Central memory CD8-positive, alpha-beta T cell (primary cell): ENCODE results near the gene GNLY.

ENCODE experiments used
- ATAC-seq: fragments of 150-1000 bp; cut with Tn5 transposase; replicated peaks from 2 replicates; pipeline ENCODE4 v1.10.0; 2022; ENCODE audit warnings: mild to moderate bottlenecking, moderate FRiP score, moderate number of reproducible peaks; ENCODE audit not compliant: poor library complexity, severe bottlenecking; ENCODE audit errors: extremely low read depth
- DNase-seq, 2 donors: peaks; one replicate each; pipeline ENCODE4 v3.0.0; 2021; ENCODE audit warnings: low spot score in 2 of 2
- H3K27ac Mint-ChIP-seq: one replicate; pipeline ENCODE4 v1.8.0; 2022; ENCODE audit warnings: low read depth, mild to moderate bottlenecking, moderate library complexity, mixed read lengths
- H3K27me3 Mint-ChIP-seq: one replicate; pipeline ENCODE4 v1.8.0; 2022; ENCODE audit warnings: mixed read lengths
- H3K36me3 Mint-ChIP-seq: one replicate; pipeline ENCODE4 v1.8.0; 2022; ENCODE audit warnings: mild to moderate bottlenecking, moderate library complexity, mixed read lengths; ENCODE audit not compliant: insufficient read depth
- H3K4me1 Mint-ChIP-seq: one replicate; pipeline ENCODE4 v1.8.0; 2022; ENCODE audit warnings: mixed read lengths
- H3K4me3 Mint-ChIP-seq: one replicate; pipeline ENCODE4 v1.8.0; 2022; ENCODE audit warnings: mild to moderate bottlenecking, moderate library complexity, mixed read lengths
- H3K9me3 Mint-ChIP-seq: one replicate; pipeline ENCODE4 v1.8.0; 2022; ENCODE audit warnings: mixed read lengths

GNLY gene

GRCh38 chr2:85719609-85720240 is 25.6 kb downstream of the GNLY start:
- Mint-ChIP-seq H3K4me1 (no peaks in the 10 kb centered on the region), H3K27me3 (peaks cover 16% of the 10 kb centered on the region), H3K27ac (no peak overlapping the region), H3K36me3 (peaks cover 3% of the 10 kb centered on the region), H3K4me3 (no peak overlapping the region), H3K9me3 (no peaks in the 10 kb centered on the region)
- ATAC-seq, result no peak
- no peak for DNase-seq

GRCh38 chr2:85720533-85720932 is 26.4 kb downstream of the GNLY start:
- H3K4me3 Mint-ChIP-seq, result no peak overlapping the region
- no peak overlapping the region for H3K27ac Mint-ChIP-seq
- no peaks in the 10 kb centered on the region for H3K4me1 Mint-ChIP-seq
- H3K27me3 Mint-ChIP-seq, result peaks cover 13% of the 10 kb centered on the region
- no peaks in the 10 kb centered on the region for H3K9me3 Mint-ChIP-seq
- no peak for ATAC-seq
- H3K36me3 Mint-ChIP-seq, result peaks cover 3% of the 10 kb centered on the region
- DNase-seq, result no peak

GRCh38 chr2:85721641-85722040 is 27.5 kb downstream of the GNLY start:
- no peak for ATAC-seq
- no peaks in the 10 kb centered on the region for H3K9me3 Mint-ChIP-seq

GRCh38 chr2:85722519-85722918 is 28.4 kb downstream of the GNLY start:
- peaks cover 9% of the 10 kb centered on the region for H3K27me3 Mint-ChIP-seq
- no peak for ATAC-seq
- no peak for DNase-seq

More at GRCh38 chr2:85721641-85722040, 27.5 kb downstream of the GNLY start:
- H3K36me3 Mint-ChIP-seq, result no peaks in the 10 kb centered on the region
- H3K4me3 Mint-ChIP-seq, result no peak overlapping the region
- H3K27me3 Mint-ChIP-seq, result peaks cover 9% of the 10 kb centered on the region
- H3K27ac Mint-ChIP-seq, result no peak overlapping the region
- no peaks in the 10 kb centered on the region for H3K4me1 Mint-ChIP-seq
- DNase-seq, result no peak

GRCh38 chr2:85723707-85724360 is 29.7 kb downstream of the GNLY start:
- DNase-seq, result no peak
- peak overlapping the region; percentile 6 for H3K27ac Mint-ChIP-seq
- no peaks in the 10 kb centered on the region for H3K9me3 Mint-ChIP-seq
- no peaks in the 10 kb centered on the region for H3K36me3 Mint-ChIP-seq
- peaks cover 16% of the 10 kb centered on the region for H3K27me3 Mint-ChIP-seq
- no peaks in the 10 kb centered on the region for H3K4me1 Mint-ChIP-seq
- no peak overlapping the region for H3K4me3 Mint-ChIP-seq
- no peak for ATAC-seq

More at GRCh38 chr2:85722519-85722918, 28.4 kb downstream of the GNLY start:
- H3K27ac Mint-ChIP-seq, result no peak overlapping the region
- no peaks in the 10 kb centered on the region for H3K9me3 Mint-ChIP-seq
- no peak overlapping the region for H3K4me3 Mint-ChIP-seq
- no peaks in the 10 kb centered on the region for H3K36me3 Mint-ChIP-seq
- no peaks in the 10 kb centered on the region for H3K4me1 Mint-ChIP-seq

GRCh38 chr2:85724731-85725181 is 30.6 kb downstream of the GNLY start:
- Mint-ChIP-seq H3K9me3 (no peaks in the 10 kb centered on the region), H3K27me3 (peaks cover 21% of the 10 kb centered on the region), H3K4me1 (no peaks in the 10 kb centered on the region), H3K27ac (peak overlapping the region; percentile 6), H3K4me3 (no peak overlapping the region), H3K36me3 (peaks cover 2% of the 10 kb centered on the region)
- ATAC-seq (no peak), DNase-seq (no peak)

- Mint-ChIP-seq H3K27ac (no peak overlapping the region), H3K27me3 (peaks cover 24% of the 10 kb centered on the region), H3K9me3 (no peaks in the 10 kb centered on the region), H3K36me3 (peaks cover 2% of the 10 kb centered on the region), H3K4me3 (no peak overlapping the region), H3K4me1 (no peaks in the 10 kb centered on the region)
- DNase-seq (no peak), ATAC-seq (no peak)
Observed at GRCh38 chr2:85725451-85725850, 31.3 kb downstream of the GNLY start.

- Mint-ChIP-seq H3K4me3 (no peak overlapping the region), H3K27me3 (peaks cover 24% of the 10 kb centered on the region), H3K27ac (no peak overlapping the region), H3K36me3 (peaks cover 2% of the 10 kb centered on the region), H3K4me1 (no peaks in the 10 kb centered on the region), H3K9me3 (no peaks in the 10 kb centered on the region)
- ATAC-seq (no peak), DNase-seq (no peak)
Observed at GRCh38 chr2:85727798-85728197, 33.6 kb downstream of the GNLY start.

GRCh38 chr2:85728342-85728741 is 34.2 kb downstream of the GNLY start:
- Mint-ChIP-seq H3K27ac (no peak overlapping the region), H3K4me3 (no peak overlapping the region), H3K36me3 (peaks cover 2% of the 10 kb centered on the region), H3K27me3 (peaks cover 24% of the 10 kb centered on the region), H3K4me1 (no peaks in the 10 kb centered on the region), H3K9me3 (no peaks in the 10 kb centered on the region)
- ATAC-seq, result no peak
- no peak for DNase-seq

- no peaks in the 10 kb centered on the region for H3K4me1 Mint-ChIP-seq
- ATAC-seq, result peak; percentile 72
- H3K36me3 Mint-ChIP-seq, result peaks cover 2% of the 10 kb centered on the region
- H3K4me3 Mint-ChIP-seq, result no peak overlapping the region
- no peaks in the 10 kb centered on the region for H3K9me3 Mint-ChIP-seq
- peak; percentile 41 to 62 for DNase-seq
- peaks cover 29% of the 10 kb centered on the region for H3K27me3 Mint-ChIP-seq
- H3K27ac Mint-ChIP-seq, result no peak overlapping the region
Observed at GRCh38 chr2:85728883-85729824, 35.0 kb downstream of the GNLY start.

- H3K27me3 Mint-ChIP-seq, result peaks cover 37% of the 10 kb centered on the region
- no peaks in the 10 kb centered on the region for H3K9me3 Mint-ChIP-seq
- no peak for DNase-seq
- ATAC-seq, result no peak
- peaks cover 2% of the 10 kb centered on the region for H3K36me3 Mint-ChIP-seq
- H3K27ac Mint-ChIP-seq, result no peak overlapping the region
- H3K4me1 Mint-ChIP-seq, result no peaks in the 10 kb centered on the region
- no peak overlapping the region for H3K4me3 Mint-ChIP-seq
Observed at GRCh38 chr2:85729825-85730510, 35.8 kb downstream of the GNLY start.

GRCh38 chr2:85730686-85731230 is 36.6 kb downstream of the GNLY start:
- DNase-seq (no peak), ATAC-seq (no peak)
- peaks cover 38% of the 10 kb centered on the region for H3K27me3 Mint-ChIP-seq
- H3K27ac Mint-ChIP-seq, result no peak overlapping the region
- H3K4me1 Mint-ChIP-seq, result no peaks in the 10 kb centered on the region
- H3K4me3 Mint-ChIP-seq, result no peak overlapping the region
- H3K9me3 Mint-ChIP-seq, result no peaks in the 10 kb centered on the region
- H3K36me3 Mint-ChIP-seq, result peaks cover 2% of the 10 kb centered on the region
